Right atrium auricular region (tissue), 2 donors: ENCODE data around the gene GRK1. TPM values are rescaled to one million over a fixed set of nuclear protein-coding genes. Genes with fewer than 3 reads are reported as not detected.

Source experiments
- DNase-seq: peaks from one replicate; pipeline ENCODE4 v3.0.0-alpha.2; 2019; ENCODE audit warnings: low spot score
- H3K27ac ChIP-seq, 2 donors: fragments of 200-600 bp; sonication (generic); 1 replicate in 1 of 2; 2 replicates in 1 of 2; pipeline ENCODE4 v1.5.1; 2016 to 2019
- H3K27me3 ChIP-seq, 2 donors: fragments of 200-600 bp; sonication (generic); one replicate each; pipeline versions ENCODE4 v1.5.1 to v1.6.0; 2017 to 2019
- H3K36me3 ChIP-seq: fragments of 200-600 bp; sonication (generic); one replicate; pipeline ENCODE4 v1.5.1; 2016
- H3K4me1 ChIP-seq, 2 donors: fragments of 200-600 bp; sonication (generic); one replicate each; pipeline versions ENCODE4 v1.5.1 to v1.6.0; 2017 to 2019
- H3K4me3 ChIP-seq, 2 donors: fragments of 200-600 bp; sonication (generic); 1 replicate in 1 of 2; 2 replicates in 1 of 2; pipeline ENCODE4 v1.5.1; 2017 to 2019; ENCODE audit warnings: mild to moderate bottlenecking in 1 of 2, moderate library complexity in 1 of 2
- H3K9me3 ChIP-seq, 2 donors: fragments of 200-600 bp; sonication (generic); one replicate each; pipeline ENCODE4 v1.5.1; 2019
- CTCF ChIP-seq, 2 donors: fragments of 200-600 bp; sonication (generic); IDR thresholded peaks; one replicate each; pipeline ENCODE4 v1.5.1; 2019; ENCODE audit warnings: antibody characterized with exemption in 2 of 2
- total RNA-seq, 2 donors: library from RNA; depleted of rRNA; stranded (reverse); fragments of >200 nt; gene quantifications; one replicate each; pipeline ENCODE4 v1.1.0, GENCODE V29; 2016

Gene GRK1
- total RNA-seq, result not detected

- Histone ChIP-seq H3K36me3 (no peaks in the 10 kb centered on the region), H3K4me3 (no peak within 1 kb of the TSS), H3K9me3 (peaks cover 0 to 2% of the 10 kb centered on the region in 2 donors), H3K27ac (no peak within 1 kb of the TSS), H3K27me3 (no peaks in the 10 kb centered on the region), H3K4me1 (no peaks in the 10 kb centered on the region)
- TF ChIP-seq CTCF (IDR thresholded peaks at IDR 0.05), result no peak
- no peak for DNase-seq
Measured at GRCh38 chr13:113666951-113667701, at the start of gene GRK1. GRK1 (plus strand) TSS chr13:113667219; CDS start chr13:113667387, 168 bp downstream.

GRCh38 chr13:113617961-113618360 is 49.1 kb upstream of the GRK1 start:
- peaks cover 3% of the 10 kb centered on the region for H3K36me3 ChIP-seq
- peaks cover 0 to 21% of the 10 kb centered on the region in 2 donors for H3K4me1 ChIP-seq
- no peak for TF ChIP-seq CTCF (IDR thresholded peaks at IDR 0.05)
- H3K27me3 ChIP-seq, result no peaks in the 10 kb centered on the region
- no peak for DNase-seq
- no peak overlapping the region for H3K27ac ChIP-seq
- no peaks in the 10 kb centered on the region for H3K9me3 ChIP-seq
- H3K4me3 ChIP-seq, result no peak overlapping the region

GRCh38 chr13:113618455-113618854 is 48.6 kb upstream of the GRK1 start:
- no peak for TF ChIP-seq CTCF (IDR thresholded peaks at IDR 0.05)
- H3K36me3 ChIP-seq, result peaks cover 8% of the 10 kb centered on the region
- no peaks in the 10 kb centered on the region for H3K27me3 ChIP-seq
- no peaks in the 10 kb centered on the region for H3K9me3 ChIP-seq
- peaks cover 0 to 21% of the 10 kb centered on the region in 2 donors for H3K4me1 ChIP-seq
- no peak overlapping the region for H3K27ac ChIP-seq
- no peak overlapping the region for H3K4me3 ChIP-seq
- no peak for DNase-seq

GRCh38 chr13:113620036-113620796 is 46.8 kb upstream of the GRK1 start:
- no peak overlapping the region for H3K4me3 ChIP-seq
- no peaks in the 10 kb centered on the region for H3K9me3 ChIP-seq
- peaks cover 21% of the 10 kb centered on the region for H3K36me3 ChIP-seq
- no peak overlapping the region for H3K27ac ChIP-seq
- no peak for TF ChIP-seq CTCF (IDR thresholded peaks at IDR 0.05)
- H3K27me3 ChIP-seq, result no peaks in the 10 kb centered on the region
- H3K4me1 ChIP-seq, result peaks cover 0 to 21% of the 10 kb centered on the region in 2 donors
- DNase-seq, result no peak

GRCh38 chr13:113621046-113621445 is 46.0 kb upstream of the GRK1 start:
- Histone ChIP-seq H3K9me3 (no peaks in the 10 kb centered on the region), H3K27me3 (no peaks in the 10 kb centered on the region), H3K36me3 (peaks cover 21% of the 10 kb centered on the region), H3K27ac (no peak overlapping the region), H3K4me3 (no peak overlapping the region), H3K4me1 (peaks cover 0 to 20% of the 10 kb centered on the region in 2 donors)
- no peak for DNase-seq
- TF ChIP-seq CTCF (IDR thresholded peaks at IDR 0.05), result no peak
